Adipocyte (in vitro differentiated cells): Measurements from ENCODE around the gene SLC49A3.

Experiments used
- DNase-seq: peaks from one replicate; pipeline ENCODE4 v3.0.0-alpha.2; 2015; ENCODE audit warnings: low read depth
- H3K27me3 ChIP-seq: replicated peaks from 2 replicates; pipeline ENCODE4 v1.7.0; 2013; ENCODE audit warnings: mild to moderate bottlenecking, low read length, moderate library complexity; ENCODE audit not compliant: control insufficient read depth, insufficient read depth
- H3K36me3 ChIP-seq: 2 replicates; pipeline ENCODE4 v1.7.0; 2013; ENCODE audit warnings: low read length, mild to moderate bottlenecking, moderate library complexity; ENCODE audit not compliant: control insufficient read depth, insufficient read depth, severe bottlenecking
- H3K4me1 ChIP-seq: 2 replicates; pipeline ENCODE4 v1.7.0; 2013; ENCODE audit warnings: mild to moderate bottlenecking, low read length, moderate library complexity; ENCODE audit not compliant: control insufficient read depth, insufficient read depth
- H3K4me3 ChIP-seq: 2 replicates; pipeline ENCODE4 v1.7.0; 2013; ENCODE audit warnings: mild to moderate bottlenecking, low read length, moderate library complexity
- H3K9ac ChIP-seq: 2 replicates; pipeline ENCODE4 v1.7.0; 2013; ENCODE audit warnings: mild to moderate bottlenecking, low read length, moderate library complexity
- H3K9me3 ChIP-seq: 2 replicates; pipeline ENCODE4 v1.7.0; 2013; ENCODE audit warnings: mild to moderate bottlenecking, low read length, moderate library complexity; ENCODE audit not compliant: control insufficient read depth

SLC49A3 gene

GRCh38 chr4:720111-720860, 31.3 kb upstream of the SLC49A3 start:
- Histone ChIP-seq H3K9me3 (no peaks in the 10 kb centered on the region), H3K4me1 (peaks cover 8% of the 10 kb centered on the region), H3K9ac (no peak overlapping the region), H3K27me3 (no peaks in the 10 kb centered on the region), H3K4me3 (no peak overlapping the region), H3K36me3 (peaks cover 10% of the 10 kb centered on the region)
- DNase-seq, result no peak

- H3K4me3 ChIP-seq, result no peak overlapping the region
- H3K27me3 ChIP-seq, result no peaks in the 10 kb centered on the region
- peaks cover 8% of the 10 kb centered on the region for H3K36me3 ChIP-seq
- H3K9me3 ChIP-seq, result no peaks in the 10 kb centered on the region
- H3K4me1 ChIP-seq, result peaks cover 8% of the 10 kb centered on the region
- no peak for DNase-seq
- H3K9ac ChIP-seq, result no peak overlapping the region
These were observed 29.5 kb upstream of the SLC49A3 start for GRCh38 chr4:718460-718859.

GRCh38 chr4:717601-718320, 28.8 kb upstream of the SLC49A3 start:
- Histone ChIP-seq H3K4me3 (no peak overlapping the region), H3K9ac (no peak overlapping the region), H3K4me1 (peaks cover 8% of the 10 kb centered on the region), H3K9me3 (no peaks in the 10 kb centered on the region), H3K36me3 (peaks cover under 1% of the 10 kb centered on the region), H3K27me3 (no peaks in the 10 kb centered on the region)
- no peak for DNase-seq

GRCh38 chr4:714087-714486, 25.1 kb upstream of the SLC49A3 start:
- H3K36me3 ChIP-seq, result no peaks in the 10 kb centered on the region
- peaks cover 4% of the 10 kb centered on the region for H3K4me1 ChIP-seq
- DNase-seq, result no peak
- no peaks in the 10 kb centered on the region for H3K27me3 ChIP-seq
- no peak overlapping the region for H3K4me3 ChIP-seq
- no peak overlapping the region for H3K9ac ChIP-seq
- H3K9me3 ChIP-seq, result no peaks in the 10 kb centered on the region

GRCh38 chr4:712916-713632, 24.1 kb upstream of the SLC49A3 start:
- Histone ChIP-seq H3K4me3 (no peak overlapping the region), H3K9me3 (no peaks in the 10 kb centered on the region), H3K9ac (no peak overlapping the region), H3K27me3 (no peaks in the 10 kb centered on the region), H3K36me3 (no peaks in the 10 kb centered on the region), H3K4me1 (peaks cover 13% of the 10 kb centered on the region)
- DNase-seq, result no peak

GRCh38 chr4:712093-712492, 23.1 kb upstream of the SLC49A3 start:
- Histone ChIP-seq H3K4me1 (peaks cover 15% of the 10 kb centered on the region), H3K9ac (no peak overlapping the region), H3K4me3 (no peak overlapping the region), H3K27me3 (no peaks in the 10 kb centered on the region), H3K9me3 (no peaks in the 10 kb centered on the region), H3K36me3 (no peaks in the 10 kb centered on the region)
- DNase-seq, result no peak

GRCh38 chr4:710916-711315, 22.0 kb upstream of the SLC49A3 start:
- H3K27me3 ChIP-seq, result no peaks in the 10 kb centered on the region
- no peak overlapping the region for H3K4me3 ChIP-seq
- H3K9me3 ChIP-seq, result no peaks in the 10 kb centered on the region
- DNase-seq, result no peak
- H3K36me3 ChIP-seq, result no peaks in the 10 kb centered on the region
- peaks cover 19% of the 10 kb centered on the region for H3K4me1 ChIP-seq
- H3K9ac ChIP-seq, result no peak overlapping the region

- Histone ChIP-seq H3K9me3 (no peaks in the 10 kb centered on the region), H3K9ac (no peak overlapping the region), H3K4me1 (peaks cover 21% of the 10 kb centered on the region), H3K4me3 (no peak overlapping the region), H3K36me3 (no peaks in the 10 kb centered on the region), H3K27me3 (no peaks in the 10 kb centered on the region)
- DNase-seq, result no peak
These were observed 21.2 kb upstream of the SLC49A3 start for GRCh38 chr4:710116-710515.

GRCh38 chr4:709348-709747, 20.4 kb upstream of the SLC49A3 start:
- Histone ChIP-seq H3K9ac (no peak overlapping the region), H3K4me3 (no peak overlapping the region), H3K9me3 (no peaks in the 10 kb centered on the region), H3K36me3 (no peaks in the 10 kb centered on the region), H3K4me1 (peaks cover 23% of the 10 kb centered on the region), H3K27me3 (no peaks in the 10 kb centered on the region)
- no peak for DNase-seq

GRCh38 chr4:708631-708933, 19.6 kb upstream of the SLC49A3 start:
- Histone ChIP-seq H3K4me1 (peaks cover 23% of the 10 kb centered on the region), H3K4me3 (peak overlapping the region; percentile 55), H3K9ac (no peak overlapping the region), H3K27me3 (no peaks in the 10 kb centered on the region), H3K9me3 (no peaks in the 10 kb centered on the region), H3K36me3 (no peaks in the 10 kb centered on the region)
- DNase-seq, result no peak

GRCh38 chr4:707929-708630, 19.1 kb upstream of the SLC49A3 start:
- no peaks in the 10 kb centered on the region for H3K9me3 ChIP-seq
- H3K36me3 ChIP-seq, result no peaks in the 10 kb centered on the region
- H3K4me1 ChIP-seq, result peaks cover 23% of the 10 kb centered on the region
- no peaks in the 10 kb centered on the region for H3K27me3 ChIP-seq
- H3K4me3 ChIP-seq, result peak overlapping the region; percentile 55
- no peak for DNase-seq
- H3K9ac ChIP-seq, result no peak overlapping the region
